Measurements from ENCODE around the gene QRFP.

Gene QRFP

DNA sequence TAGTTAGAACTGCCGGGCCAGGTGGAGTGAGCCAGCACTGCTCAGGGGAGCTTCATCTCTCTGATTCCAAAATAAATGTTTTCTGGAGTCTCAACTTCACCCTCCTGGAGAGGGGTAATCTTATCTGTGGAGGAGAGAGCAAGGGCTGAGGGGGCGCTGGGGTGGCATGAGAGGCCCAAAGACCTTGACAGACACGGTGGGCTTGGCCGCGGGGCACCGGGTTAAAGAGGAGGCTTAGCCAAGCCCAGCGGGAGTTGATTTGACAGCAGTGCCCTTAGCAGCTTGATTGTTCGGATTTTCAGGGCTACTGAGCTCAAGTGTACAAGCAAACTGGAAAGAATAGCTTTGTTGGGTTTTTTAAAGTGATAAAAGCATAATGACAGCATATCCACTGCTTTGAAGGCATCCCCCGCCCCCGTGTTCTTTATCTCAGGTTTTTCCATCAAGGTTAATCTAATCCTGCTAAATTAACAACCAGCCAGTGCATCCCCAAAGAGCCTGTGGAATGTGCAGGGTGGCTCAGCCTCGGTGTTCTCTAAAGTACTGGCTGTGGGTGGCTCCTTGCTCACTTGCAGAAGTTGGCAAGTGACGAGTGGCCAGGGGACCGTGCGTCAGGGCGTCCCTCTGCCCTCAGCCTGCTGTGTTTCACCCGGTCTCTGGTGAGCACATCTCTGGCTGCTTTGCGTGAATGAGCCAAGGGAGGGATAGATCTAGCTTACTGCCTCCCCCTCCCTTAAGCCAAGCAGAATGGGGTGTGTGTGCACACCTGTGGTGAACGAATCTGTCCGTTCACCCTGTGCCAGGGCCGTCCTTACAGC lies 5.5 kb downstream of the QRFP start:
- DNase-seq (ENCODE audit: low spot score): no peak

DNA sequence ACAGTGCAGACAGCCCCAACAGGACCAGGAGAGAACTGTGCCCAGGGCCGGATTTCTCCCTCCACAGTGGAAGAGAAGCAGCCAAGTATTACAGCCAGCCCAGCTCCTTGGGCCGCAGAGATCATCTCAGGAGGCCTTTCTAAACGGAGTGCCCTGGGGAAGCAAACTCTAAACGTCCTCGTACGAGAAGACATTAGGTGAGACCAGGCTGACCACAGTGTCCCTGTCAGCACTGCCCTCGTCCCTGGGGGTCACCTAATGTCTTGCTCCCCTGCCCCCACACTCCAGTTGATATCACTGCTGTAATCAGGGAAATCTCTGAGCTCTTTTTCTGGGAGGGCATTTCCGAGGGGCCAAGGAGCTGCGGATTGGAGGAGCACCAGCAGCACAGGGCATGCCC lies 6.5 kb downstream of the QRFP start:
- no peak for DNase-seq (ENCODE audit: low spot score)

DNA sequence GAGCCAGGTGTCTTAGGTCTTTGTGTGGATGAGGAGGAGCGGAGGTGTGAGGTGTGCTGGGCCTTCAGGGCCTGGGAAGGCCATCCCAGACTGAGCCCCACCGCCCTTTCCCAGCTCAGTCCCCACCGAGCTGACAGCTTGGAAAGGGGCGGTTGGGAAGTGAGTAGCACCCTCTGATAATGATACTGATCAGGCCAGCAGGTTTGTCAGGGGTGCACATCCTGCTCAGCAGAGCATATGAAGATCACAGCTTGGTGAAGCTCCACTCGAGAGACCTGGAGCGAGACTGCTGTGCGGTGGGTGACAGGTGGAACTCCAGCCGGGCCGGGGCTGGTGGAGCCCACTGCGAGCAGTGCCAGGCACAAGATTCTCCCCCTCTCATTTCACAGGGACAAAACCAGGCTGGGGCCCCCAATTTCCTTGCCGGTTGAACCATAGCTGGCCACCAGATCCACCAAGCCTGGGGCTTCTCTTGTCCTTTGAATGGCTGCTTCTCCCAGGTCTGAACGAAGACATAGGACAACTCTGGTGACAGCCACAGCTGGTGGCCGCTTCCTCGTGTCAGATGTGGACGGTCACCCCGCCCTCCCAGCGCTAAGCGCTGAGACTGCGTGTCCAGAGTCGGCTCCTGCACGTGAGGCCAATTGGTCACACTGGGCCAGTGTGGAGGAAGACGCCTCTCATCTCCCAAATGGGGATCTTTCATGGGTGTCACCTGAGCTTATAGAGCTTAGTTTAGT lies 8.3 kb downstream of the QRFP start:
- DNase-seq (ENCODE audit: low spot score): no peak

DNA sequence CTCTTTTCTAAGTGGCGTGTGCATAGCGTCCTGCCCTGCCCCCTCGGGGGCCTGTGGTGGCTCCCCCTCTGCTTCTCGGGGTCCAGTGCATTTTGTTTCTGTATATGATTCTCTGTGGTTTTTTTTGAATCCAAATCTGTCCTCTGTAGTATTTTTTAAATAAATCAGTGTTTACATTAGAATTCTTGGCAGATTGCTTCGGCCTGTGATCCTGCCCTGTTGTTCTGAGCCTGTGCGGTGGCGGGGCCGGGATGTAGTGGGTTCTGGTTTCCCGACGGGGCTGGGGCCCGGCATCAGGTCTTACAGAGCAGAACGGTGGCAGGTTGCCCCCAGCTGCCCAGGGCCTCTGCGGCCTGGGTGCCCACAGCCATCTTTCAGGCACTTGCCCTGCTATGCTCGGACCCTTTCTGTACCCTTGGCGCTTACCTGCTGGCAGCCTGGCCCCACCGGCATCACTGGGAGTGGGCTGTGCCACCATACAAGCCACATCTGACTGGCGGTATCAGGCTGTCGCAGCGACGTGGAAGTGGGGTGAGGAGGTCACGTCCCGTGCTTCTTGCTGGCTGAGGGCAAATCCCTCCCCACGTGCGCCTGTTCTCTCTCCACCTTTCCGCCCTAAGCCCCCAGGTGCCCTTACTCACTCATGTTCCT lies 9.0 kb downstream of the QRFP start:
- DNase-seq (ENCODE audit: low spot score): no peak

DNA sequence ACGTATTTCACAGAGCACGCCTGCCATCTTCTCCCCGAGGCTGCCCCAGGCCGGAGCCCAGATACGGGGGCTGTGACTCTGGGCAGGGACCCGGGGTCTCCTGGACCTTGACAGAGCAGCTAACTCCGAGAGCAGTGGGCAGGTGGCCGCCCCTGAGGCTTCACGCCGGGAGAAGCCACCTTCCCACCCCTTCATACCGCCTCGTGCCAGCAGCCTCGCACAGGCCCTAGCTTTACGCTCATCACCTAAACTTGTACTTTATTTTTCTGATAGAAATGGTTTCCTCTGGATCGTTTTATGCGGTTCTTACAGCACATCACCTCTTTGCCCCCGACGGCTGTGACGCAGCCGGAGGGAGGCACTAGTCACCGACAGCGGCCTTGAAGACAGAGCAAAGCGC lies 9.6 kb downstream of the QRFP start:
- DNase-seq (ENCODE audit: low spot score): no peak

DNA sequence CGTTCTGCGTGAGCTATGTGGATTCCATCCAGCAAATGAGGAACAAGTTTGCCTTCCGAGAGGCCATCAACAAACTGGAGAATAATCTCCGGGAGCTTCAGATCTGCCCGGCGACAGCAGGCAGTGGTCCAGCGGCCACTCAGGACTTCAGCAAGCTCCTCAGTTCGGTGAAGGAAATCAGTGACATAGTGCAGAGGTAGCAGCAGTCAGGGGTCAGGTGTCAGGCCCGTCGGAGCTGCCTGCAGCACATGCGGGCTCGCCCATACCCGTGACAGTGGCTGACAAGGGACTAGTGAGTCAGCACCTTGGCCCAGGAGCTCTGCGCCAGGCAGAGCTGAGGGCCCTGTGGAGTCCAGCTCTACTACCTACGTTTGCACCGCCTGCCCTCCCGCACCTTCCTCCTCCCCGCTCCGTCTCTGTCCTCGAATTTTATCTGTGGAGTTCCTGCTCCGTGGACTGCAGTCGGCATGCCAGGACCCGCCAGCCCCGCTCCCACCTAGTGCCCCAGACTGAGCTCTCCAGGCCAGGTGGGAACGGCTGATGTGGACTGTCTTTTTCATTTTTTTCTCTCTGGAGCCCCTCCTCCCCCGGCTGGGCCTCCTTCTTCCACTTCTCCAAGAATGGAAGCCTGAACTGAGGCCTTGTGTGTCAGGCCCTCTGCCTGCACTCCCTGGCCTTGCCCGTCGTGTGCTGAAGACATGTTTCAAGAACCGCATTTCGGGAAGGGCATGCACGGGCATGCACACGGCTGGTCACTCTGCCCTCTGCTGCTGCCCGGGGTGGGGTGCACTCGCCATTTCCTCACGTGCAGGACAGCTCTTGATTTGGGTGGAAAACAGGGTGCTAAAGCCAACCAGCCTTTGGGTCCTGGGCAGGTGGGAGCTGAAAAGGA lies 10.9 kb downstream of the QRFP start:
- no peak for DNase-seq (ENCODE audit: low spot score)

DNA sequence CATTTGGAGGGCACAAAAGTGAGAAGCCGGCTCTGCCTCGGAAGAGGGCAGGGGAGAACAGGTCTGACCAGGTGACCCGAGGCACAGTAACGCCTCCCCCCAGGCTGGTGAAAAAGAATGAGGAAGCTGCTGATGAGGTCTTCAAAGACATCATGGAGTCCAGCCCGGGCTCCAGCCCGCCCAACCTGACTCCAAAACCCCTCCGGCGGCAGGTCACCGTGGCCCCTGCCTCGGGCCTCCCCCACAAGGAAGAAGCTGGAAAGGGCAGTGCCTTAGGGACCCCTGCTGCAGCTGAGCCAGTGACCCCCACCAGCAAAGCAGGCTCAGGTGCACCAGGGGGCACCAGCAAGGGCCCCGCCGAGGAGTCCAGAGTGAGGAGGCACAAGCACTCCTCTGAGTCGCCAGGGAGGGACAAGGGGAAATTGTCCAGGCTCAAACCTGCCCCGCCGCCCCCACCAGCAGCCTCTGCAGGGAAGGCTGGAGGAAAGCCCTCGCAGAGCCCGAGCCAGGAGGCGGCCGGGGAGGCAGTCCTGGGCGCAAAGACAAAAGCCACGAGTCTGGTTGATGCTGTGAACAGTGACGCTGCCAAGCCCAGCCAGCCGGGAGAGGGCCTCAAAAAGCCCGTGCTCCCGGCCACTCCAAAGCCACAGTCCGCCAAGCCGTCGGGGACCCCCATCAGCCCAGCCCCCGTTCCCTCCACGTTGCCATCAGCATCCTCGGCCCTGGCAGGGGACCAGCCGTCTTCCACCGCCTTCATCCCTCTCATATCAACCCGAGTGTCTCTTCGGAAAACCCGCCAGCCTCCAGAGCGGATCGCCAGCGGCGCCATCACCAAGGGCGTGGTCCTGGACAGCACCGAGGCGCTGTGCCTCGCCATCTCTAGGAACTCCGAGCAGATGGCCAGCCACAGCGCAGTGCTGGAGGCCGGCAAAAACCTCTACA lies 11.8 kb downstream of the QRFP start:
- DNase-seq (ENCODE audit: low spot score): no peak

DNA sequence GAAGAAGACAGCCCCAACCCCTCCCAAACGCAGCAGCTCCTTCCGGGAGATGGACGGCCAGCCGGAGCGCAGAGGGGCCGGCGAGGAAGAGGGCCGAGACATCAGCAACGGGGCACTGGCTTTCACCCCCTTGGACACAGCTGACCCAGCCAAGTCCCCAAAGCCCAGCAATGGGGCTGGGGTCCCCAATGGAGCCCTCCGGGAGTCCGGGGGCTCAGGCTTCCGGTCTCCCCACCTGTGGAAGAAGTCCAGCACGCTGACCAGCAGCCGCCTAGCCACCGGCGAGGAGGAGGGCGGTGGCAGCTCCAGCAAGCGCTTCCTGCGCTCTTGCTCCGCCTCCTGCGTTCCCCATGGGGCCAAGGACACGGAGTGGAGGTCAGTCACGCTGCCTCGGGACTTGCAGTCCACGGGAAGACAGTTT lies 12.5 kb downstream of the QRFP start:
- DNase-seq (ENCODE audit: low spot score): no peak

DNA sequence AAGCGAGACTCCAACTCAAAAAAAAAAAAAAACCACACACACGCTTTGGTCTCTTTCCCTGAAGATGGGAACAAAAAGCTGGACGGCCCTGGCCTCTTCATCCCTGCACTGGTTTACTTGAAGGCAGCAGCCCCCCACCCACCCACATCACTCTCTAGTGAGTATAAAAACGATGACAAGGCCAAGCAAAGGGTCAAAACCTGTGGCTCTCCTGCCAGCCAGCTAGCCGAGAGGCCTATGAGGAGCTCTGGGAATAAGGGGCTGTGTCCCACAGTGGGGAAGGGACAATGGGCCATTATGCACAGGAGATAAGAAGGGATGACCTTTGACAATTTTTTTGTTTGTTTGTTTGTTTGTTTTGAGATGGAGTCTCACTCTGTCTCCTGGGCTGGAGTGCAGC lies 13.1 kb downstream of the QRFP start:
- no peak for DNase-seq (ENCODE audit: low spot score)

DNA sequence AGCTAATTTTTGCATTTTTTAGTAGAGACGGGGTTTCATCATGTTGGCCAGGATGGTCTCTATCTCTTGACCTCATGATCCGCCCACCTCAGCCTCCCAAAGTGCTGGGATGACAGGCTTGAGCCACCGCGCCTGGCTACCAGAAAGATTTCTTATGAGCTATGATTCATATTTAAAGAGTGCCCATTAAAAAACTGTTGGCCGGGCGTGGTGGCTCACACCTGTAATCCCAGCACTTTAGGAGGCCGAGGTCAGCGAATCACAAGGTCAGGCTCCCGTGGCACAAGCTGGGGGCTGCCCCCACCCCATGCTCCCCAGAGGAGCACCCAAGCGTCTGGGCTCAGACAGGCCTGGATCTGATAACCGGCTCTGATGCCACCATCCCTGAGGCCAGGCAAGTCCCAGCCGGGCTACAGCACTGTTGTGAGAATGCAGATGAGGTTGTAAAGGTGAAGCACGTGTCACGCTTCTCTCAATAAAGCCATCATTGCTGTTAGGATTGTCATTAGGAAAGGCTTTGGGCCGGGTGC lies 13.9 kb downstream of the QRFP start:
- no peak for DNase-seq (ENCODE audit: low spot score)

DNA sequence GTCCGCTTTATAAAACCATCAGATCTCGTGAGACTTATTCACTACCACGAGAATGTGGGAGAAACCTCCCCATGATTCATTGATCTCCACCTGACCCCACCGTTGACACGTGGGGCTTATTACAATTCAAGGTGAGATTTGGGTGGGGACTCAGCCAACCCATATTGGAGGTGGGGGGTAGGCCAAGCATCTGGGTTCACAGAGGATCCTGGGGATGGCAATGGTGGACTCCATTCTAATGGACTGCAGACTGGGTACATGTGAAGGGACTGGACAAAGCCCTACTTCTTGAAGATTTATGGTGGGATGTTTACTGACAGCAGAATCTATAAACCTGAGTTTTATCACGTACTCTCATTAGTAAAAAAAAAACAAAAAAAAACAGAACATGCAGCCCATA lies 15.1 kb downstream of the QRFP start:
- no peak for DNase-seq (ENCODE audit: low spot score)

DNA sequence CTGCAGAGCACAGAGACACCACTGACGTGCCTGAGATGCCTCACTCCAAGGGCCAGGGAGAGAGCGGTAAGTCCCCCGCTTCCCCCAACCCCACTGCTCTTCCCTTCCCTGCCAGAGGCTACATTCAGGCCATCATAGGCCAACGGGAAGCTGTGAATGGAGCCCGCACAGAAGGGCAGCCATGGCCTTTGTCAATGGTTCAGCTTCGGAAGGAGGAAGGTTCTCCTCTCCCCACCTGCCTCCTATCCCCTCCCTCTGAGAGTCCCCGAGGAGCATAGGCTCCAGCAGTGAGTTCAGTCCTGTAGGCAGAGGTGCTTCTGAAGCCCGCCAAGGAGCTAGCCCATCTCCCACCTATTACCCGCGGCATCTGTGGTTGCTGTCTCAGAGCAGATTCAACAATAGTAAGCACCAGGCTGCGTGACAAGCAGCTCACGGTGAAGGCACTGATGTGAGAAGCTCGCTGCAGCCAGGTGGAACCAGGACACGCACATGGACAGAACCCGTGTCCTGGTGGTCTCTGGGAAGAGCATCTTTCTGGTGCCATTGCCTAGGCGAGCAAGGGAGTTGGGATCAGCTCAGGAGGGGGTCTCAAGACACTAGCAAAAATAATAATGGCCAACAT lies 15.9 kb downstream of the QRFP start:
- no peak for DNase-seq (ENCODE audit: low spot score)

DNA sequence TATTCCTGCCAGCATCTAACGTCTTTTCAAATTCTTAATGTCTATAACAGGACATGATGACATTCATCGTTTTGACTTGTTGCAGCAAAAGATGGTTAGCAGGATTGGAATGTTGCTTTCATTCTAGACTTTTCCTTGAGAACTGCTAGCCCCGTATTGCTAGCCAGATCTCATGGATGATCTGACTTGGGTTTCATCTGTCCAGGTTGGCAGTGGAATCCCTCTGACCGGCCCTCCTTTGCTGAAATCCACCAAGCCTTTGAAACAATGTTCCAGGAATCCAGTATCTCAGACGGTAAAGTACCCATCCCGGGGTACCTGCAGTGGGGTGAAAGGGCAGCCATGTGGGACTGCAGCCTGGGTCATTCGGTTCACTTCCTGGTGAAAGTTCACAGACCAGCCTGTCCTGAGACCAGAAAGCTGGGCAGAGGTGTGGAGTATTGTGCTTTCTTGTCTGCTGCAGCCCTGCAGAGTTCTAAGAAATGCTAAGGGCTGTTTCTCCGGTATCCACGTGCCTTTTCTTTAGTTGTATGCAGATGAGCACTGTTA lies 16.7 kb downstream of the QRFP start:
- no peak for DNase-seq (ENCODE audit: low spot score)

DNA sequence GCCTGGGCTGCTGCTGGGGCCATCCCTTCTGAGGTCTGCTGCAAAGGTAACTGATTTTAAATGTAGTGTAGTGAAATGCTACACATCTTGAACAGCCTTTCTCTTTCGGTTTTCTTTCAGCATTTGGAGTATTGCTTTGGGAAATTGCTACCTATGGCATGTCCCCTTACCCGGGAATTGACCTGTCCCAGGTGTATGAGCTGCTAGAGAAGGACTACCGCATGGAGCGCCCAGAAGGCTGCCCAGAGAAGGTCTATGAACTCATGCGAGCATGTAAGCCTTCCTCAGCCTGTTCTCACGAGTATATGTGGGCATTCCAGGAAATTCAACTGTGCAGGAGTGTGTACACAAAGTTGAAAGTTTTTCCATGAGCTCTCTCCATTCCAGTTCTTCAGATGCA lies 18.3 kb downstream of the QRFP start:
- no peak for DNase-seq (ENCODE audit: low spot score)

DNA sequence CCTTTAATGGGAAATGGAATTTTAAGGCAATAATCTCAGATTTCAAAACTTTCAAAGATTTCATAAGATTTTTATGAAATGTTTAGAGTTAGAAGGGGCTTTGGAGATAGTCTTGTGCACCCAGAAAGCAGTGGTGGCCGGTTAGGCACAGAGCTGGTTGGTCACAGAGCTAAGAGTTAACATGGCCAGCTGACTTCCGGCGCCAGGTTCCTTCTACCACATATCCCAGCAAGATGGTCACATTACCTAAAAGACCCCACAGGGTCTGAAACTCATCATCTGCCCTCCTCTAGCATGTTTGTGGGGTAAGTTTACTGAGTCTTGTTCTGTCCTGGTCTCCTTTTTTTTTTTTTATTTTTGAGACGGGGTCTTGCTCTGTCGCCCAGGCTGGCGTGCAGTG lies 19.3 kb downstream of the QRFP start:
- DNase-seq (ENCODE audit: low spot score): no peak

DNA sequence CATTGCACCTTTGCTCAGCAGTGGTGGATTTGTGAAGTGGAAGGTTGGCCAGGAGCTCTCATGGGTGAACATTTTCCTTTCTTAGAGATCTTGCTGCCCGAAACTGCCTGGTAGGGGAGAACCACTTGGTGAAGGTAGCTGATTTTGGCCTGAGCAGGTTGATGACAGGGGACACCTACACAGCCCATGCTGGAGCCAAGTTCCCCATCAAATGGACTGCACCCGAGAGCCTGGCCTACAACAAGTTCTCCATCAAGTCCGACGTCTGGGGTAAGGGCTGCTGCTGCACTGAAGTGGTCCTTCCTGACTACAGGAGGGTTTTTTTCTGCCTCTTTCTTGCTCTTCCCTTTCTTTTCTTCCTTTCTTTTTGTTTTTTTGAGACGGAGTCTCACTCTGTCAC lies 21.8 kb downstream of the QRFP start:
- no peak for DNase-seq (ENCODE audit: low spot score)

DNA sequence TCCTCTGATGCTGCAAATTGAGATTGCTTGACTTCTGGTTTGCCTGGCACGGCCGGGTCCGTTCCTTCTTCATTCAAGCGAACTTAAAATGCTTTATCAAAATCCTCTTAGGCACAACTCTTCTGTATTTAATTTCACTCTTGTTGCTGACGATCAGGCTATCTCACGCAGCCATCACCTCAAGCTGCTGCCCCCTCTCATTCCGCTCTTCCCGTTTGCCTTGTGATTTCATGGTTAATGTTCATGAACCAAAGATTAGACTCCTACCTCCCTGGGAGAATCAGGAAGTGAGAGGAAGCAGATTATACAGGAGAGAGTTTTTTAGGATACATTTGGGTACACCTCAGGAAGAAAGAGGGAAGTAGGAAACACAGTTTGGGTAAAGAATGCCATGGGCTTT lies 22.6 kb downstream of the QRFP start:
- no peak for DNase-seq (ENCODE audit: low spot score)

DNA sequence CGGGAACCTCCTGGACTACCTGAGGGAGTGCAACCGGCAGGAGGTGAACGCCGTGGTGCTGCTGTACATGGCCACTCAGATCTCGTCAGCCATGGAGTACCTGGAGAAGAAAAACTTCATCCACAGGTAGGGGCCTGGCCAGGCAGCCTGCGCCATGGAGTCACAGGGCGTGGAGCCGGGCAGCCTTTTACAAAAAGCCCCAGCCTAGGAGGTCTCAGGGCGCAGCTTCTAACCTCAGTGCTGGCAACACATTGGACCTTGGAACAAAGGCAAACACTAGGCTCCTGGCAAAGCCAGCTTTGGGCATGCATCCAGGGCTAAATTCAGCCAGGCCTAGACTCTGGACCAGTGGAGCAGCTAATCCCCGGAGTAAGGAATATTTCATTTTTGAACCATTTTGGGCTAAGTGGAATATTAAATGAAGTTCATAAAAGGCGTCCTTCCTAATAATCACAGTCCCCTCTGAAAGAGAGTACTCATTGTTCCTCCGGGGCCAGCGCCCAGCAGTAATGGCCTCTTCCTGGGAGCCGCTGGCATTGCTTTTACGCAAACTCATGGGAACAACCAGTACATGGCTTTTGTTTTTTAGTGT lies 23.6 kb downstream of the QRFP start:
- no peak for DNase-seq (ENCODE audit: low spot score)

DNA sequence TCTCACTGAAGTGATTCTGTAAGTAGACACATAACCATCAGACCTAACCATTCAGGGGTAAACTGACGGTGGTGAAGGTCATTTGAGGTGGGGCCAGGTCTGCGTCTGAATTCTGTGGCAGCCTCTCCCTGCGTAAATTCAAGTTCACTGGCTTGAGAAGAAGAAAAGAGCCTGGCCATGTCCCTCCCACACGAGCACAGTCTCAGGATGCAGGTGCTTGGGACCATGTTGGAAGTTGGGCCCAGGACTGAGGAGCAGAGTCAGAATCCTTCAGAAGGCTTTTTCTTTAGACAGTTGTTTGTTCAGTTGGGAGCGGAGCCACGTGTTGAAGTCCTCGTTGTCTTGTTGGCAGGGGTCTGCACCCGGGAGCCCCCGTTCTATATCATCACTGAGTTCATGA lies 24.1 kb downstream of the QRFP start:
- no peak for DNase-seq (ENCODE audit: low spot score)

DNA sequence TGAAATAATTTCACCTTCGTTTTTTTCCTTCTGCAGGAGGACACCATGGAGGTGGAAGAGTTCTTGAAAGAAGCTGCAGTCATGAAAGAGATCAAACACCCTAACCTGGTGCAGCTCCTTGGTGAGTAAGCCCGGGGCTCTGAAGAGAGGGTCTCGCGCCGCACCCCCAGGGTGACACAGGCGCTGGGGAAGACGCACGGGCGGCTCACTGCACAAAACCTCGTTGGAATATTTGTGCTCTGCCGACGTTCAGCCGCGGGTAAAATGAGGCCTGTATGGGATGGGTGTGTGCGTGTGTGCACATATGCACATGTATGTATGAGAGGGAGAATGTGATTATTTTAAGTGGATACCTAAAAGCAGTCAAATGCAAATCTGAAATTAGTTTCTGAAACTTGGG lies 24.5 kb downstream of the QRFP start:
- no peak for DNase-seq (ENCODE audit: low spot score)

Data from GM03348 (cell line).